GM19193 (cell line): ENCODE measurements around the gene CSTB.

Source experiments
- POLR2A ChIP-seq: IDR thresholded peaks from 4 replicates; pipeline ENCODE4 v1.6.1; 2011; ENCODE audit not compliant: insufficient read depth, insufficient read length; ENCODE audit errors: extremely low read depth

CSTB gene

GRCh38 chr21:43728467-43729390, 47.4 kb downstream of the CSTB start:
- TF ChIP-seq POLR2A: peak; percentile 59

DNA sequence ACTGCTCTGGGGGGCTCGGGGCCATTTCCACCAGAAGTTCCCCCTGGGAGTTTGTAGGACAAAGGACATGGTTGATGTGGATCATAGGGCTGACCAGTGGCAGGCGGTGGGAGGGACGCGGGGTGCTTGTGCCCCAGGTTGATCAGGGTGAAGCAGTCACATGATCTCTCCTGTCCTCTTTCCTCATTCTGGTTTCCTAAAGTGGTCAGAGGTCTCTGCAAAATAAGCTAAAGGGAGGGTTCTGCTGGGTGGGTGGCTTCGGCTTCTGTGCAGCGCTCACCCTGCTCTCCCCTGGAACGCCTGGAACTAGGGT, 48.0 kb downstream of the CSTB start:
- TF ChIP-seq POLR2A: no peak

- no peak for TF ChIP-seq POLR2A
These were observed 48.5 kb downstream of the CSTB start for GRCh38 chr21:43727519-43728153.

DNA sequence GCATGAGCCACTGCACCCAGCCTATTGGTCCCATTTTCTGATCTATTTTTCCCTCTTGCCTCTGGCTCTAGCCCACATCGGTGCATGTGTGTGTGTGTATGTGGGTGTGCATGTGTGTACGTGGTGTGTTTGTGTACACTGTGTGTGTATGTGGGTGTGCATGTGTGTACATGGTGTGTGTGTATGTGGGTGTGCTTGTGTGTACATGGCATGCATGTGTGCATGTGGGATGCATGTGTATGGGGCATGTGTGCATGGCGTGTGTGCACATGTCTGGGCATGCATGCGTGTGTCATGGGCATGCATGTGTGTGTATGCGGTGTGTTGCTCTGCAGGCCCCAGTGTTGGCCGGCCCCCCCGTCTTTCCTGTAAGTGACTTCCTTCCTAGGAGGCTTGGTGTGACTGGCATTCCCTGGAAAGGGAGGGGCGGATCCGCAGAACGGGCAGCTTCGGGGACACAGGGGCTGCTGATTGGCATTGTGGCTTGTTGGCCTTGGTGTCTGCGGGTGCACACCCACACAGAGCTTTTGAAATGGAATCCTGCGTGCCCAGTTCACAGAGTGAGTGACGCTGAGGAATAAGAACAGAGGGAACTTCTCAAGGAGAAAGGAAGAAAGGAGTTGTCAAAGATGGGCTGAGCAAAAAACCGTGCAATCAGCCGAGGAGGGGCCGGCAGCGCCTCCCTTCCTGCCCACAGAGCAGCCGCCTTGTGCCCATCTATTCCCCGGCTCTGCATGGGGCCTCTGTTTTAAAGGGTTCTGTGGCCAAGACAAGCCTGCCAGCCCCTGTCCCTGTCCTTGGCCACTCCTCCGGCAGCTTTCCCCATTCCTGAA, 49.2 kb downstream of the CSTB start:
- no peak for TF ChIP-seq POLR2A
